PC-9 (cell line): ENCODE data around the gene FIG4. TPM values are rescaled to one million over a fixed set of nuclear protein-coding genes. Genes with fewer than 3 reads are reported as not detected.
"Not testable (repeated sequence)": the region's sequence is repeated elsewhere in the genome, so short reads cannot be mapped to it uniquely, and the experiment has no call there.

Experiments used
- BruUV-seq: library from RNA; stranded (reverse); fragments of 400-500 nt; replicated peaks from 2 replicates; lab custom pipeline; 2021; lab: Mats Ljungman, UMichigan
- CTCF ChIA-PET: fragments of 300-600 bp; sonication (Branson Sonifier 250); formaldehyde crosslinking; loops from one replicate; lab custom pipeline; 2022; ENCODE audit warnings: antibody characterized with exemption; lab: Charles Lee
- POLR2A ChIA-PET: fragments of 300-600 bp; sonication (Branson Sonifier 250); formaldehyde crosslinking; loops from one replicate; lab custom pipeline; 2022; ENCODE audit warnings: antibody characterized with exemption; ENCODE audit not compliant: unreplicated experiment; lab: Charles Lee
- DNase-seq, 2 experiments: peaks; one replicate each; pipeline versions ENCODE4 v3.0.0 to v3.0.0-alpha.2; 2015 to 2022; ENCODE audit warnings: mixed read lengths in 1 of 2
- H2AFZ ChIP-seq: fragments of 200-600 bp; sonication (generic); 2 replicates; pipeline ENCODE4 v1.8.1; 2017; ENCODE audit warnings: antibody characterized with exemption
- H3F3A ChIP-seq: fragments of 200-600 bp; sonication (generic); 2 replicates; pipeline ENCODE4 v1.8.1; 2017; ENCODE audit warnings: antibody characterized with exemption, mild to moderate bottlenecking, low read depth; ENCODE audit not compliant: insufficient read depth
- H3K27ac ChIP-seq: fragments of 200-600 bp; sonication (generic); 2 replicates; pipeline ENCODE4 v1.6.1; 2016; ENCODE audit warnings: mixed run types
- H3K27me3 ChIP-seq: fragments of 200-600 bp; sonication (generic); 2 replicates; pipeline ENCODE4 v1.6.1; 2016; ENCODE audit warnings: low read depth, mixed run types; ENCODE audit not compliant: insufficient read depth
- H3K36me3 ChIP-seq: fragments of 200-600 bp; sonication (generic); 2 replicates; pipeline ENCODE4 v1.6.1; 2016; ENCODE audit warnings: low read depth, mixed run types
- H3K4me1 ChIP-seq: fragments of 200-600 bp; sonication (generic); replicated peaks from 2 replicates; pipeline ENCODE4 v1.6.1; 2016; ENCODE audit warnings: mixed run types; ENCODE audit not compliant: insufficient read depth
- H3K4me2 ChIP-seq: fragments of 200-600 bp; sonication (generic); 2 replicates; pipeline ENCODE4 v1.6.1; 2017; ENCODE audit warnings: mixed run types
- H3K4me3 ChIP-seq: fragments of 200-600 bp; sonication (generic); 2 replicates; pipeline ENCODE4 v1.6.1; 2016; ENCODE audit warnings: mixed run types
- H3K79me2 ChIP-seq: fragments of 200-600 bp; sonication (generic); 2 replicates; pipeline ENCODE4 v1.6.1; 2017; ENCODE audit warnings: low read depth, mixed run types
- H3K9me2 ChIP-seq: fragments of 200-600 bp; sonication (generic); 2 replicates; pipeline ENCODE4 v1.8.1; 2017; ENCODE audit warnings: mild to moderate bottlenecking; ENCODE audit not compliant: insufficient read depth
- H3K9me3 ChIP-seq: fragments of 200-600 bp; sonication (generic); 2 replicates; pipeline ENCODE4 v1.8.1; 2016; ENCODE audit warnings: low read depth; ENCODE audit not compliant: insufficient read depth
- H4K20me1 ChIP-seq: fragments of 200-600 bp; sonication (generic); 2 replicates; pipeline ENCODE4 v1.8.1; 2017; ENCODE audit not compliant: insufficient read depth
- EZH2 ChIP-seq: fragments of 200-600 bp; sonication (generic); IDR thresholded peaks from 2 replicates; pipeline ENCODE4 v1.8.0; 2017; ENCODE audit warnings: antibody characterized with exemption, low read depth
- intact Hi-C: fragments of 100-400 bp; cut with micrococcal nuclease; formaldehyde crosslinking; loops from one replicate; pipeline ENCODE4 v1.10.0; 2022; ENCODE audit not compliant: unreplicated experiment
- total RNA-seq: library from RNA; stranded (reverse); gene quantifications from 2 replicates; pipeline ENCODE4 v1.2.3, GENCODE V29; 2021
- TF ChIP-seq, protein P1 (sequence below): fragments of 200-600 bp; sonication (generic); conservative IDR thresholded peaks from 2 replicates; pipeline ENCODE4 v1.6.1; 2017; ENCODE audit warnings: mixed run types, antibody characterized with exemption, mild to moderate bottlenecking, moderate library complexity

The FIG4 gene
- total RNA-seq, 1 experiment from 2014 or later, result 16.5 TPM

GRCh38 chr6:109705258-109705657, 14.2 kb downstream of the FIG4 start:
- ChIA-PET CTCF (interaction anchor here (1.0 kb wide), 1 partner anchor 334 kb away, joined by 15 read pairs; no protein-coding TSS in a partner anchor), POLR2A (no interaction called here)
- intact Hi-C loops, result loop anchor here (1.0 to 2.0 kb wide), 6 partner anchors 109 to 686 kb away; no protein-coding TSS in a partner anchor
- H3K27ac ChIP-seq, result no peak overlapping the region
- no peak overlapping the region for H2AFZ ChIP-seq
- no peaks in the 10 kb centered on the region for H3K27me3 ChIP-seq
- H3K9me2 ChIP-seq, result no peaks in the 10 kb centered on the region
- H3K4me2 ChIP-seq, result no peak overlapping the region
- DNase-seq, result peak; percentile 76 to 77
- H3K4me3 ChIP-seq, result no peak overlapping the region
- no TSS peak for BruUV-seq
- H3F3A ChIP-seq, result no peaks in the 10 kb centered on the region
- no peak for TF ChIP-seq EZH2
- TF ChIP-seq, protein P1, sequence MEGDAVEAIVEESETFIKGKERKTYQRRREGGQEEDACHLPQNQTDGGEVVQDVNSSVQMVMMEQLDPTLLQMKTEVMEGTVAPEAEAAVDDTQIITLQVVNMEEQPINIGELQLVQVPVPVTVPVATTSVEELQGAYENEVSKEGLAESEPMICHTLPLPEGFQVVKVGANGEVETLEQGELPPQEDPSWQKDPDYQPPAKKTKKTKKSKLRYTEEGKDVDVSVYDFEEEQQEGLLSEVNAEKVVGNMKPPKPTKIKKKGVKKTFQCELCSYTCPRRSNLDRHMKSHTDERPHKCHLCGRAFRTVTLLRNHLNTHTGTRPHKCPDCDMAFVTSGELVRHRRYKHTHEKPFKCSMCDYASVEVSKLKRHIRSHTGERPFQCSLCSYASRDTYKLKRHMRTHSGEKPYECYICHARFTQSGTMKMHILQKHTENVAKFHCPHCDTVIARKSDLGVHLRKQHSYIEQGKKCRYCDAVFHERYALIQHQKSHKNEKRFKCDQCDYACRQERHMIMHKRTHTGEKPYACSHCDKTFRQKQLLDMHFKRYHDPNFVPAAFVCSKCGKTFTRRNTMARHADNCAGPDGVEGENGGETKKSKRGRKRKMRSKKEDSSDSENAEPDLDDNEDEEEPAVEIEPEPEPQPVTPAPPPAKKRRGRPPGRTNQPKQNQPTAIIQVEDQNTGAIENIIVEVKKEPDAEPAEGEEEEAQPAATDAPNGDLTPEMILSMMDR, result peak; percentile 98
- H3K79me2 ChIP-seq, result 0 out of 2 replicates have a peak, but pooled peaks cover 8% of the 10 kb centered on the region
- H3K36me3 ChIP-seq, result no peaks in the 10 kb centered on the region
- H3K4me1 ChIP-seq, result peaks cover 6% of the 10 kb centered on the region; the same call in 1 of the 2 replicates
- H4K20me1 ChIP-seq, result no peaks in the 10 kb centered on the region
- H3K9me3 ChIP-seq, result no peaks in the 10 kb centered on the region

- peaks cover 6% of the 10 kb centered on the region; the same call in 1 of the 2 replicates for H3K4me1 ChIP-seq
- no peak for DNase-seq
- CTCF ChIA-PET, result no interaction called here
- H3K4me3 ChIP-seq, result no peak overlapping the region
- intact Hi-C loops, result no loop called here
- no peak overlapping the region for H3K4me2 ChIP-seq
- TF ChIP-seq EZH2, result no peak
- TF ChIP-seq, protein P1, result no peak
- no peaks in the 10 kb centered on the region for H4K20me1 ChIP-seq
- BruUV-seq, result no TSS peak
- no peaks in the 10 kb centered on the region for H3F3A ChIP-seq
- H2AFZ ChIP-seq, result no peak overlapping the region
- H3K27me3 ChIP-seq, result no peaks in the 10 kb centered on the region
- H3K79me2 ChIP-seq, result peaks cover 12% of the 10 kb centered on the region; the same call in 1 of the 2 replicates
- POLR2A ChIA-PET, result no interaction called here
- no peaks in the 10 kb centered on the region for H3K9me2 ChIP-seq
- no peaks in the 10 kb centered on the region for H3K36me3 ChIP-seq
- H3K9me3 ChIP-seq, result no peaks in the 10 kb centered on the region
- no peak overlapping the region for H3K27ac ChIP-seq
These were observed 15.4 kb downstream of the FIG4 start for GRCh38 chr6:109706513-109706912.

GRCh38 chr6:109708099-109708498, 17.0 kb downstream of the FIG4 start:
- H3K27ac ChIP-seq, intact Hi-C loops, POLR2A ChIA-PET, H3K9me2 ChIP-seq, CTCF ChIA-PET, H3K4me3 ChIP-seq, H3K36me3 ChIP-seq, H3K27me3 ChIP-seq, BruUV-seq, H3K9me3 ChIP-seq, H2AFZ ChIP-seq, H3K4me2 ChIP-seq, H3F3A ChIP-seq, H3K4me1 ChIP-seq, H4K20me1 ChIP-seq, DNase-seq: not testable (repeated sequence)
- peaks cover 12% of the 10 kb centered on the region; the same call in 1 of the 2 replicates for H3K79me2 ChIP-seq

- Histone ChIP-seq H2AFZ (no peak overlapping the region), H3K4me3 (no peak overlapping the region)
- CTCF ChIA-PET, result interaction anchor here (1.2 kb wide), 1 partner anchor 327 kb away, joined by 3 read pairs; no protein-coding TSS in a partner anchor
These were observed 22.0 kb downstream of the FIG4 start for GRCh38 chr6:109713097-109713496.

More at GRCh38 chr6:109713097-109713496, 22.0 kb downstream of the FIG4 start:
- intact Hi-C loops, result no loop called here
- no peaks in the 10 kb centered on the region for H3K9me2 ChIP-seq
- no peaks in the 10 kb centered on the region for H3K4me1 ChIP-seq
- no peaks in the 10 kb centered on the region for H3F3A ChIP-seq
- BruUV-seq, result no TSS peak
- peaks cover 8% of the 10 kb centered on the region; the same call in 1 of the 2 replicates for H3K79me2 ChIP-seq
- H3K27ac ChIP-seq, result no peak overlapping the region
- H3K27me3 ChIP-seq, result no peaks in the 10 kb centered on the region
- POLR2A ChIA-PET, result no interaction called here
- H3K9me3 ChIP-seq, result no peaks in the 10 kb centered on the region
- no peak overlapping the region for H3K4me2 ChIP-seq
- no peaks in the 10 kb centered on the region for H4K20me1 ChIP-seq
- TF ChIP-seq, protein P1, result no peak
- no peak for TF ChIP-seq EZH2
- H3K36me3 ChIP-seq, result peaks cover 6% of the 10 kb centered on the region; the same call in 1 of the 2 replicates
- no peak for DNase-seq
